GM18505 (cell line): ENCODE results near the gene STXBP1.
"Not testable (repeated sequence)": the region's sequence is repeated elsewhere in the genome, so short reads cannot be mapped to it uniquely, and the experiment has no call there.

Experiments
- ATAC-seq: cut with Tn5 transposase; IDR thresholded peaks from one replicate; pipeline ENCODE4 v1.9.1; 2021; ENCODE audit not compliant: unreplicated experiment
- POLR2A ChIP-seq: IDR thresholded peaks from 4 replicates; pipeline ENCODE4 v1.6.1; 2011; ENCODE audit warnings: borderline replicate concordance; ENCODE audit not compliant: insufficient read depth, insufficient read length; ENCODE audit errors: extremely low read depth

STXBP1 gene

DNA sequence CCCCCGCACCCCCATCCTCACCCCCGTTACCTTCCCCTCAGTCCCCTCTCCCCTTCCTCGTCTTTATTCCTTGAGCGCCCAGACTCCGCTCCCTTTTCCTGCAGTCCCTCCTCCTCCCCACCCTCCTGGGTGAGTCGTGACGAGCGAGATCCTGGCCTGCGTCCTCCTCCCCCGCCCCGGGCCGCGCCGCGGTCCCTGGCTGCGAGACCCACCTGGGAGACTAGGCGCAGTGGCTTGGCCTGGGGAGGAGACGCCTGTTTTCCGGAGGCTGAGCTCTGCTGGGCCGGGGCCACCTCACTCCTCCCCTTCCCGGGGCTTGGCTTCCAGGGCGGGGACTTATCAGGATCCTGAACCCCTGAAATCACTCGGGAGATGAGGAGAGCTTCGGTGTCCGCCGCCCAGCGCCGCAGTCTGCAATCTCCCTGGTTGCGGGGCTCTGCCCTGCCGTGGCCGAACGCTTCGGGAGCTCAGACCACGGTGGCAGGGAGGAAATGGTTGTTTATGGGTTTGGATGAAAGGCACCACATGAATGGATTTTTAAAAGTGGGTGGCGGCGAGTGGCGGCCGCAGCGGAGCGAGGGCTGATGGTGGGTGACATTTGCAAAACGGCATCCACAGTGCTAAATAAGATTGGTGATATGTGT lies 984 bp downstream of the STXBP1 start:
- TF ChIP-seq POLR2A, result no peak
- no peak for ATAC-seq

DNA sequence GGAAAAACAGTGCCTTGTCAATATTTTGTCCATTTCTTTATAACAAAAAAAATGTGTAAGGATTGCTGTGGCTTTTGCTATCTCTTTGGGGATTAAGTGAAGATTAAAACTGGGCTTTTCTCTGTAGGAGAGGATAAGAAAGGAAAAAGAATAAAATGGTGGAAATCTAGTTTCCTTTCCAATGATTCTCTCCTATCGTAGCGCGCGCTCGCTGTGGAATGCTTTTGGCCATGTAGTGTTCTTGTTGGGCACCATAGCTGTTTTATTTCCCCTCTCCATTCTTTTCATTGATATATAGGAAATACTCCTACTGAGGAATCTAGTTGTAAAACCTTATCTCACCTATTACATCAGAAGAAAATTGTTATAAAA lies 1.5 kb downstream of the STXBP1 start:
- ATAC-seq, result no peak
- TF ChIP-seq POLR2A, result no peak

DNA sequence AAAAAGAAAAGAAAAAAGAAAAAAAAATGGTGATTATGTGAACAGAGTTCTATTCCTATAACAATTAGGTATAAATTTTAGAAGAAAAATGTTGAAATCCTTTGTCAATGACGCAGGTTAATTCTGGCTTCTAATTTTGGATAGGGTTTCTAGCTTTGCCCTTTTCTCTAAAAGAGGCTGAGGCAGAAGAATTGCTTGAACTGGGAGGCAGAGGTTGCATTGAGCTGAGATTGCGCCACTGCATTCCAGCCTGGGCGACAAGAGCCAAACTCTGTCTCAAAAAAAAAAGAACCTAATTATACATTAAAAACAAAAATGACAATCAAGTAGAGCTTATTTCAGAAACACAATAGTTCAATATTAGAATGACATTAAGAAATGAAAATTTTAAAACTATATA lies 2.9 kb downstream of the STXBP1 start:
- TF ChIP-seq POLR2A, result no peak
- ATAC-seq, result no peak

DNA sequence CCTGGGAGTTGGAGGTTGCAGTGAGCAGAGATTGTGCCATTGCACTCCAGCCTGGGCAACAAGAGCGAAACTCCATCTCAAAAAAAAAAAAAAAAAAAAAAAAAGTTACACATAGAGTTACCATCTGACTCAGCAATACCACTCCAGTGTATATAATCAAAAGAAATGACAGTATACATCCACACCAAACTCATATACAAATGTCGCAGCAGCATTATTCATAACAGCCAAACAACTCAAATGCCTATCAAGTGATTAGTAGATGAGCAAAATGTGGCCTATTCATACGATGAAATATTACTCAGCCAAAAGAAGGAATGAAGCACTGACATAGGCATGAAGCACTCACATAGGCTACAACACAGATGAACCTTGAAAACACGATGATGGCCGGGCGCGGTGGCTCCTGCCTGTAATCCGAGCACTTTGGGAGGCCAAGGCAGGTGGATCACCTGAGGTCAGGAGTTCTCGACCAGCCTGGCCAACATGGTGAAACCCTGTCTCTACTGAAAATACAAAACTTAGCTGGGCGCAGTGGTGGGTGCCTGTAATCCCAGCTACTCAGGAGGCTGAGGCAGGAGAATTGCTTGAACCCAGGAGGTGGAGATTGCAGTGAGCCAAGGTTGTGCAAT lies 9.4 kb downstream of the STXBP1 start:
- not testable (repeated sequence) for ATAC-seq

DNA sequence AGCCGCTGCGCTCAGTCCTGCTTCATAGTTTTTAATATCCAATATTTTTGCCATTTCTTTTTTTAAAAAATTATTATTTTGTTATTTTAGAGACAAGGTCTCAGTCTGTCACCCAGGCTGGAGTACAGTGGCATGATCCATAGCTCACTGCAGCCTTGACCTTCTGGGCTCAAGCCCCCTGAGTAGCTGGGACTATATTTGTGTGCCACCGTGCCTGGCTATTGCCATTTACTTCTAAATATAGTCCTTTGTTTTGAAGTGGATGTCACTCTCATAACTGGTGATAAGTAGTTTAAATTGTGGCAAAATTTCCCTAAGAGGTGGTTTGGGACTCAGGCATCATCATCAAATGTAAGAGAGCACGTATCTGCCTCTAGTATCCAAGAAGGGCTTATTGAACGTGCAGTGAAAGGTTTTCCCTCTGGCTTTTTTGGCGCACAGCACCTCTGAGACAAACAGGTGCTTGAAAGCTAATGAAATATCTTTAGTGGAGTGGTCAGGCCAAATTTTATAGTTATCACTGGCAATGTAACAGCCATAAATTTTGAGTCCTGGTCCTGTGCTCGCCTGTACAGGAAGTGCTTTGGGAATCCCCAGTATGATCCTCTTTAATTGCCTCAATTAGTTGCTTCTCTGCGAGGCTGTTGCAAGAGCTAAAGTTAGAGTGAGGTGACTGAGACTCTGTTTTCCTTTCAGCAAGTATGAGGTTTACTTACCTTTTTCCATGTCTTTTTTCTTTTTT lies 14.8 kb downstream of the STXBP1 start:
- no peak for ATAC-seq
- TF ChIP-seq POLR2A, result no peak

DNA sequence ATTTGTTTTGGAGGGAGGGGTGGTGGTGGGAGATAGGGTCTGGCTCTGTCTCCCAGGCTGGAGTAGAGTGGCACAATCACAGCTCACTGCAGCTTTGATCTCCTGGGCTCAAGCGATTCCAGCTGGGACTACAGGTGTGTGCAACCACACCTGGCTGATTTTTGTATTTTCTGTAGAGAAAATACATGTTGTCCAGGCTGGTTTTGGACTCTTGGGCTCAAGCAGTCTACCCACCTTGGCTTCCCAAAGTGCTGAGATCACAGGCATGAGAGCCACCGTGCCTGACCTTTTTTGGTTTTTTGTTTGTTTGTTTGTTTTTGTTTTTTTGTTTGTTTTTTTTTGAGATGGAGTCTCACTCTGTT lies 15.4 kb downstream of the STXBP1 start:
- ATAC-seq, result no peak
- no peak for TF ChIP-seq POLR2A

DNA sequence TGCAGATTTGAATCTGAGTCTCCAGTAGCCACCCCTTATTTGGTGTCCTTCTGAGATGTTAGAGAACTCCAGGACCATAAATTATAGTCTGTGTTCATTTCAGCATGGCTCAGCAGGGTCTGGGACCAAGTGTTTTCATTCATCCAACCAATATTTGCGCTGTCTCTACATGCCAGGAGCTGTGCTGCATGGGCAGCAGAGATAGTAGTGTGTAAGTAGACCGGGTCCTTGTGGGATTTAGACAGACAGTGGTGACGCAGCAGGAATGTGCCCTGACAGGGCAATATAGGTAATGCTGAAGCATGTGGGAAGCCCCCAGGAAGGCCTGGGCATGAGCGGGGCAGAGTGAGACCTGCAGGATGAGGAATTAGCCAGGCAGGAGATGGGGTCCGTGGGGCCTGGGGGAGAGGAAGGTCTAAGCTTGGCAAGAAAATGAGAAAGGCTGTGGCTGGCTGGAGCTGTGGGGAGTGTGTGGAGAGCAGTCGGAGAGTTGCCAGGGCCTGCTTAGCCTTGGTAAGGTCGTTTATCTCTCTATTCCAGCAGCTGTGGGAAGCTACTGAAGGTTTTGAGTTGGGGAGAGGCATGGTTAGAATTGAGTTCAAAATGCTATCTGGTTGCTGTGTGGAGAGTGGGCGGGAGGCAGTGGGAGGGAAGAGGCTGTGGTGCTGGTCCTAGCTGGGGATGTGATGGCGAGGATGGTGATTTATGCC lies 16.8 kb downstream of the STXBP1 start:
- no peak for ATAC-seq
- TF ChIP-seq POLR2A, result no peak

DNA sequence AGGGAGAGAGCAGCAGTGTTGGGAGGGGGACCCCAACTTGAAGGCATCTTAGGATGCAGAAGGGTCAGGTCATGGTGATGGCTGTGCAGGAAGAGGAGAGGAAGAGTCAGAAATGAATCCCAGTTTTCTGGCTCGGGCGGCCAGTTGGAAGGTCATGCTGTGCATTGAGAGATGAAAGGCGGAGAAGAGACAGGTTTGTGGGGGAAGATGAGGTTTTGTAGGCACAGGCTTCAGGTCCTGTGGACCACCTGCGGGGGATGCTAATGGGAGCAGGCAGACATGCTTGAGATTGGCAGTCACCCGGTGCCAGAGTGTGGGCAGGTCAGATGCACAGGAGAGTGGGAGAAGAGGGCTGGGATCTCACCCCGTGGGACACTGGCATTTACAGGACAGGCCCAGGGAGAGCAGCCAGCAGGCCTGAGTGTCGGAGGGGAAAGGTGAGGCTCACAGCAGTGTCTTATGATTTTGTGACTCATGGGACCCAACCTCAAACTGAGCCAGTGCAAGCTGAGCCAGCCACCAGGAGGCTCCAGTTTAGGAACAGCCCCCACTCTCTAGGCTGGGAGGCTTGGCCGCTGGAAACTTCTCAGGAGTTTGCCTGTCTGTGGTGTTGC lies 17.5 kb downstream of the STXBP1 start:
- ATAC-seq, result no peak
- TF ChIP-seq POLR2A, result no peak

DNA sequence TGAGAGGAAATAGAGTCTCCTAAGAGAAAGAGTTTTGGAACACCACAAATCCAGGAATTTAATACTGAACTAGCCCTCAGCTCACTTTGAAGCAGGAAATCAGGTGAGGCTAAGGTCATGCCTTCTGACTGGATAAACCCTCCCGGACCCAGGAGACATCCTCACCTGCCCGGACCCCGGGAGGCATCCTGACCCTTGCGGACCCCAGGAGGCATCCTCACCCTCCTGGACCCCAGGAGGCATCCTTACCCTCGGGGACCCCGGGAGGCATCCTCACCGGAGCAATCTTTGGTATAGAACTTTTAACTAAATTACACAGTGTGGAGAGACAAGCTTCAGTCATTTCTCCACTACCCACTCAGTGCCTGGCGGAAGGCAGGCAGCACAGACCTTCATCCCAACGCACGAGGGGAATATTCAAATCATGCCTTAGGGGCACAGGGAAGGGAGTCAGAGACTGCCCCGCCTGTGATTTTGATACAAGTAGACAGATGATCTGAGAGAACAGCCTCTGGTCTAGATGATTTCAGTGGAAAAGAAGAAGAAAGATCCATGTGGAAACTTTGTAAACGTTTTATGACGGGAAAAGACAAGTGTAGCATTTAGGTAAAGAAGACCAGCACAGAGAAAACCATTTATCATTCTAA lies 21.3 kb downstream of the STXBP1 start:
- no peak for ATAC-seq
- no peak for TF ChIP-seq POLR2A

DNA sequence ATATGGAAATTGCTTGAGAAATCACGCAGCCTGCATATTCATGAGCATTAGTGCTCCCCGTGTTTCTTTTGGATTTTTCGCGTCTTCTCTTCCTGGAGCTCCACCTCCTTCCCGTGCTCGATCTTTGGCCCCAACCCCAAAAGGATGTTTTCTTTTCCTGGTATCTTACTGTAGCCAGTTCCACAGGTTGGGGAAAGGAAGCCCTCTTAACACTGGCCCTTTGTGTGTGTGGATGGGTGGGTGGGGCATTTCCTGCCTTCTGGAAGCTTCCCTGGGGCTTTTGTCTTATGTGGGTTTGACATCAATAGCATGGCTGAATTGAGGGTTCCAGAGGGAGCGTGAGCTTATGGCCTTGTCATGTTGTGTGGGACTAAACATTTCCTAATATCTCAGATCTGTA lies 21.9 kb downstream of the STXBP1 start:
- TF ChIP-seq POLR2A, result no peak
- no peak for ATAC-seq

DNA sequence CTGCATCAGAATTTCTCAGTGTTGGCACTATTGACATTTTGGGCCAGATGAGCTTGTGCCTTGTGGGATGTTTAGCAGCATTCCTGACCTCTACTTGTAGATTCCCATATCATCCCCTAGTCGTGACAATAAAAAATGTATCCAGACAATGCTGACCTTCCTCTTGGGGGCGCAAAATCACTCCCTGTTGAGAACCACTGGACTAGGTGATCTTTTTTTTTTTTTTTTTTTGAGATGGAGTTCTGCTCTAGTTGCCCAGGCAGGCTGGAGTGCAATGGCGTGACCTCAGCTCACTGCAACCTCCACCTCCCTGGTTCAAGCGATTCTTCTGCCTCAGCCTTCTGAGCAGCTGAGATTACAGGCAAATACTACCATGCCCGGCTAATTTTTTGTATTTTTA lies 22.6 kb downstream of the STXBP1 start:
- TF ChIP-seq POLR2A, result no peak
- no peak for ATAC-seq

DNA sequence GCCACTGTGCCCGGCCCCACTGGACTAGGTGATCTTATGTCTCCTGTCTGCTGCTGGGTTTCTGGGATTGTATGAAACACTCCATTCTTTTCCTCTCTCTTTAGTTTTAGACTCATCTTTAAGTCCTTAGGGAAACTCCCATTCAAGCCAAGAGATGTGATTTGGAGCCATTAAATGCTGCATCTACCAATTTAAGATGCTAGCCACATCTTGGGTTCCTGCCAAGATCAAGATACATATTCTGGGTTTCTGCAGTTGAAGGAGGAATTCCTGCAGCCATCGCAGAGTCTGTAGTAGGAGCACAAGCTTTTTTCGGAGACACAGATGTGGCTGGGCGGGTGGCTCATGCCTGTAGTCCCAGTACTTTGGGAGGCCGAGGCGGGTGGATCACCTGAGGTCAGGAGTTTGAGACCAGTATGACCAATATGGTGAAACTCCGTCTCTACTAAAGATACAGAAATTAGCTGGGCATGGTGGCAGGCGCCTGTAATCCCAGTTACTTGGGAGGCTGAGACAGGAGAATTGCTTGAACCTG lies 23.2 kb downstream of the STXBP1 start:
- TF ChIP-seq POLR2A, result no peak
- no peak for ATAC-seq
